Gastroesophageal sphincter (tissue), 4 donors: ENCODE data around the gene SPDYE1. TPM values are rescaled to one million over a fixed set of nuclear protein-coding genes. Genes with fewer than 3 reads are reported as not detected.
"Not testable (repeated sequence)": the region's sequence is repeated elsewhere in the genome, so short reads cannot be mapped to it uniquely, and the experiment has no call there.

Source experiments
- ATAC-seq: fragments of 150-250 bp; one replicate; pipeline ENCODE4 v1.9.1; 2016; ENCODE audit warnings: mild to moderate bottlenecking, moderate library complexity
- H3K27ac ChIP-seq, 4 donors: fragments of 200-600 bp; sonication (generic) in 3 of 4; 1 replicate in 3 of 4; 2 replicates in 1 of 4; pipeline ENCODE4 v1.5.1; 2016 to 2019
- H3K27me3 ChIP-seq: fragments of 200-600 bp; sonication (generic); one replicate; pipeline ENCODE4 v1.5.1; 2019
- H3K36me3 ChIP-seq, 2 donors: fragments of 200-600 bp; sonication (generic); one replicate each; pipeline ENCODE4 v1.5.1; 2019; ENCODE audit warnings: control low read depth in 1 of 2
- H3K4me1 ChIP-seq, 3 donors: fragments of 200-600 bp; sonication (generic); 1 replicate in 2 of 3; 2 replicates in 1 of 3; pipeline ENCODE4 v1.5.1; 2016 to 2019; ENCODE audit warnings: control low read depth in 2 of 3
- H3K4me3 ChIP-seq, 2 donors: fragments of 200-600 bp; sonication (generic); one replicate each; pipeline ENCODE4 v1.5.1; 2019; ENCODE audit warnings: mild to moderate bottlenecking in 1 of 2, moderate library complexity in 1 of 2
- H3K9me3 ChIP-seq, 3 donors: fragments of 200-600 bp; sonication (generic); one replicate each; pipeline ENCODE4 v1.5.1; 2017 to 2019; ENCODE audit warnings: control low read depth in 2 of 3
- WGBS, 2 donors: methylation state at CpG; one replicate each; pipeline ENCODE4 v1.1.5; 2018; ENCODE audit warnings: low coverage in 1 of 2; 5-methylcytosine and 5-hydroxymethylcytosine counted together
- total RNA-seq, 4 donors: library from RNA; depleted of rRNA; stranded (reverse); fragments of >200 nt; gene quantifications; one replicate each; pipeline ENCODE4 v1.1.0, GENCODE V29; 2016
- TF ChIP-seq, protein P1 (sequence below), 4 experiments: fragments of 200-600 bp in 2 of 4; fragments of 450-650 bp in 2 of 4; sonication (generic) in 1 of 4; IDR thresholded peaks; one replicate each; pipeline ENCODE4 v1.5.1; 2017 to 2019; ENCODE audit warnings: antibody characterized with exemption in 4 of 4, mild to moderate bottlenecking in 2 of 4, moderate library complexity in 2 of 4

The SPDYE1 gene
- total RNA-seq, 4 donors from 2014 or later = not detected

DNA sequence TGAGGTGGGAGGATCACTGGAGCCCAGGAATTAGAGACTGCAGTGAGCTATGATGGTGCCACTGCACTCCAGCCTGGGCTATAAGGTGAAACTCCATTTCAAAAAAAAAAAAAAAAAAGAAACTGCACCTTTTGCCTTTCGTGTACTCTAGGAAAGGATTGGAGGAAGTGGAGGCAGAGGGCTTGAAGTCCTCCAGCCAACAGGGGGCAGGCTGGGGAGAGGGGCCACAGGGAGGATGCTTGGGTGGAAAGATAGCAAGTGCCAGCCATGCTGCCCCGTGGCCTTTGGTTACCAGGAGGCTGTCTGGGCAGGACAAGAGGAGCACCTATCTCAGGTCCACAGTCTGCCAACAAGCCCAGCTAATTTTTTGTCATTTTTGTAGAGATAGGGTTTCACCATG is 14.0 kb upstream of the SPDYE1 start:
- not testable (repeated sequence) for H3K4me1 ChIP-seq, H3K4me3 ChIP-seq, ATAC-seq, H3K27me3 ChIP-seq, H3K9me3 ChIP-seq, H3K27ac ChIP-seq
- WGBS, 2 donors = no CpG with 5 or more reads among the region's 2 CpGs
- peaks cover 0 to 16% of the 10 kb centered on the region in 2 donors for H3K36me3 ChIP-seq

DNA sequence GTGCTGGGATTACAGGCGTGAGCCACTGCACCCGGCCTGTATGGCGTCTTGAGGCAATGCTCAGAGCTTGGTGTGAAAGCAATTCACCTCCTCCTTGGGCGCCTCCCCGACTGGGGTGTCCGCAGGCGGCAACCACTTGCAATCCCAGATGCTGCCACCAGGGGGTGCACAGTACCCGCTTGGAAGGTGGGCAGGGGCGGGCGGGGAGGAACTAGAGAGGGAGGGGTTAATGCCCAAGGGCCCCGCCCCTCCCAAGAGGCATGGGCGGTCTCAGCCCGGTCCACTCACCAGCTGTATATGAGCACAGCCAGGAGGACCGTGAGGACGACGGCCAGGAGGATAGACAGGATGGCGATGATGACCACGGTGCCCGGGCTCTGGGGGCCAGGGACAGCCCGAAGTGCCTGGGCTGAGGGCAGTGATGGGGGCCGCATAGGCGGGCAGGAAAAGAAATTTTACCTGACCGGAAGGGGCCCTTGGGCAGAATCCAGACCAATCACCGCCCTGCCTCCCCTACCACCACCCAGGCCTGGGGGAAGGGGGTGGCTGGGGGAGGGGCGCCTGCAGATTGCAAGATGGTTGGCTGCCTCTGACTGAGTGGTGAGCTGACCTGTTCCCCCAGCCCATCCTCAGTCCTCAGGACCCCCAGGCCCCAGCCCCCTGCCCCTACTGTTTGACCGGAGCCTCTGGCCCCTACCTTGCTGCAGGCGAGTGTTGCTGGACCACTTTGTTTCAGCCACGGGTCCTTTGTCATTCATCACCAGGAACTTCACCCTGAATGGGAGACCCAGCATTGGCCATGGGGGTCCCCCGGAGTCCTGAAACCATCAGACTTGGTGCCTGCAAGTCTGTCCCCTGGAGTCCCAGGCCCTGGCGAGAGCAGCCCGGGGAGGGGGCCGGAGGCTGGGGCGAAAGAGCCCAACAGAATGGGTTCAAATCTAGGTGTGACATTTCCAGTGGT is 11.5 kb upstream of the SPDYE1 start:
- not testable (repeated sequence) for H3K4me1 ChIP-seq, H3K27me3 ChIP-seq, H3K36me3 ChIP-seq, H3K9me3 ChIP-seq
- no CpG with 5 or more reads among the region's 33 CpGs for WGBS, 2 donors
- Histone ChIP-seq H3K4me3 (peak overlapping the region in 1 of 2 donors; percentile 32), H3K27ac (peak overlapping the region in 3 of 4 donors; percentile 58 to 61 (median 61))
- TF ChIP-seq, protein P1, sequence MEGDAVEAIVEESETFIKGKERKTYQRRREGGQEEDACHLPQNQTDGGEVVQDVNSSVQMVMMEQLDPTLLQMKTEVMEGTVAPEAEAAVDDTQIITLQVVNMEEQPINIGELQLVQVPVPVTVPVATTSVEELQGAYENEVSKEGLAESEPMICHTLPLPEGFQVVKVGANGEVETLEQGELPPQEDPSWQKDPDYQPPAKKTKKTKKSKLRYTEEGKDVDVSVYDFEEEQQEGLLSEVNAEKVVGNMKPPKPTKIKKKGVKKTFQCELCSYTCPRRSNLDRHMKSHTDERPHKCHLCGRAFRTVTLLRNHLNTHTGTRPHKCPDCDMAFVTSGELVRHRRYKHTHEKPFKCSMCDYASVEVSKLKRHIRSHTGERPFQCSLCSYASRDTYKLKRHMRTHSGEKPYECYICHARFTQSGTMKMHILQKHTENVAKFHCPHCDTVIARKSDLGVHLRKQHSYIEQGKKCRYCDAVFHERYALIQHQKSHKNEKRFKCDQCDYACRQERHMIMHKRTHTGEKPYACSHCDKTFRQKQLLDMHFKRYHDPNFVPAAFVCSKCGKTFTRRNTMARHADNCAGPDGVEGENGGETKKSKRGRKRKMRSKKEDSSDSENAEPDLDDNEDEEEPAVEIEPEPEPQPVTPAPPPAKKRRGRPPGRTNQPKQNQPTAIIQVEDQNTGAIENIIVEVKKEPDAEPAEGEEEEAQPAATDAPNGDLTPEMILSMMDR (IDR thresholded peaks at IDR 0.05) = peak in 1 of 4 experiments; percentile 72
- peak; percentile 87 for ATAC-seq

DNA sequence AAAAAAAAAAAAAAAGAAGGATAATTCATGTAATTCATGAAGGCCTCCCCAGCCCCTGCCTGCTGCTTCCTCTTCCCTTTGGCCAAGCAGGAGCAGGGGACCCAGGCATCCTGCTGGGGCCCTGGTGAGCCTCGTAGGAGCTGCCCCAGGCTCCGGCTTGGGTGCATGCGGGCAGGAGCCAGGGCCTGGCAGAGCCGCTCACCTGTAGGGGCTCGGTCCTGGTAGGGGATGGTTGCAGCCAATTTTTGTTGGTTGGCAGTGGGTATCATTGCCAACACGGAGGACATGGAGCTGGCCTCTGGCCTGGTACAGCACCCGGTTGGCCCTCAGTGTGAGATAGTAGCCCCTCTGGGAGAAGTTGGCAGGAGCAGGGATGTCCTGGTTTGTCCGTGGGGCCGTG is 10.2 kb upstream of the SPDYE1 start:
- H3K27ac ChIP-seq, H3K27me3 ChIP-seq, H3K4me1 ChIP-seq, H3K4me3 ChIP-seq, ATAC-seq, H3K36me3 ChIP-seq, H3K9me3 ChIP-seq: not testable (repeated sequence)
- no CpG with 5 or more reads among the region's 9 CpGs for WGBS, 2 donors

DNA sequence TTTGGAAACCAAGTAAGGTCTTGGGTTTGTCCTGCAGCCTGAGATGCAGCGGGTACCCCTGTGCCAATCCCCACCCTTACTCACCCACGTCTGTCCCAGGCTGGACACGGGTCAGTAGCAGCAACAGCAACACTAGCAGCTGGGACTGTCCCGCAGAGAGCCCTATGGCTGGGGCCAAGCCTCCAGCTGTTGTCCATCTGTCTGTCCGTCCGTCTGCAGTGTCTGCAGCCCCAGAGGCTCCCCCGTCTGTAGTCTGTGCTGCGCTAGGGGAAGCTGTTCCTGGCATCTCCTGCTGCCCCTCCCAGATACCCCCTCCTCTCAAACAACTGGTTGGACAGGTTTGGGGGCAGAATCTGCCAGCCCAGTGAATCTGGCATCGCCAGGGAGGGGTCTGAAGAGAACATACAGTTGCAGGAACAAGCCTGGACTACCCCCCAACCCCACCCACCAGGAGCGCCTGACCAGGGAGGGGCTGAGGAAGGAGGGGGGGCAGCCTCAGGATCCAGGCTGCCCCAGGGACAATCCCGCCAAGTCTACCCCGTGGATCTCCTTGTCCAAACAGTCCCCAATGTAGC is 7.6 kb upstream of the SPDYE1 start:
- not testable (repeated sequence) for H3K36me3 ChIP-seq, H3K27me3 ChIP-seq, H3K9me3 ChIP-seq, H3K4me3 ChIP-seq, H3K4me1 ChIP-seq, H3K27ac ChIP-seq, ATAC-seq
- 96% methylated on average over 4 of the region's 12 CpGs; no CpG with 5 or more reads in 1 of the 2 donors for WGBS, 2 donors

DNA sequence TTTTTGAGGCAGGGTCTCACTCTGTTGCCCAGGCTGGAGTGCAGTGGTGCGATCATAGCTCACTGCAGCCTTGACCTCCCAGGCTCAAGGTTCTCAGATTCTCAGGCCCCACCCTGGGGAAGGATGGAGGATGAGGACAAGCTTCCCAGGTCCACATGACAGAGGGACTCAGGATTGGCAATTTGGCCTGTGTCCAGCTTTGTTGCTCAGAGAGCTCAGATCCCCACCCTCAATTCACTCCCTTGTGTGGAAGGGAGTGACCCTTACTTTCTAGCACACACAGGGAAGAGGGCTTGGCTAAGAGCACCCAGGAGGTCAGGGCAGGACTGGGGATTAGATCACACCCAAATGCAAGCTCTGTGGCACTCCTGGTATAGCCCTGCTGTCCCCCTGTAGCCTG is 6.9 kb upstream of the SPDYE1 start:
- H3K4me3 ChIP-seq, H3K27ac ChIP-seq, H3K27me3 ChIP-seq, H3K36me3 ChIP-seq, ATAC-seq, H3K9me3 ChIP-seq, H3K4me1 ChIP-seq: not testable (repeated sequence)
- 100% methylated on average over 1 of the region's 1 CpG for WGBS, 2 donors

DNA sequence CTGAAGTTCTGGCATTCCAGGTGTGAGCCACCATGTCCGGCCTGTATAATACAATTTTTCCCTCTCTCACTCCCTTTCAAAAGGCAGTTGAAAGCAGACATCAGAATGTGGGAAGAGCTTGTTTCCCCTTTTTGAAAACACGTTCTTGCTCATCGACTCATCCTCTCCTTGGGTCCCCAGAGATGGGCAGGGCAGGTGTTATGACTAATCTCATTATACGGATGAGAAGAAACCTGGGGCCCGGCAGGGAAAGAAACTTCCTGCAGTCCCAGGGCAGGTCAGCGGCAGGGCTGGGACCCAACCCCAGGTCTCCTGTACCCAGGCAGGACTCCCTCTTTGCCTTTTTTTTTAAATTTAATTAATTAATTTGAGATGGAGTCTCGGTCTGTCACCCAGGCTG is 4.8 kb upstream of the SPDYE1 start:
- 74% methylated on average over 5 of the region's 7 CpGs; no CpG with 5 or more reads in 1 of the 2 donors for WGBS, 2 donors

DNA sequence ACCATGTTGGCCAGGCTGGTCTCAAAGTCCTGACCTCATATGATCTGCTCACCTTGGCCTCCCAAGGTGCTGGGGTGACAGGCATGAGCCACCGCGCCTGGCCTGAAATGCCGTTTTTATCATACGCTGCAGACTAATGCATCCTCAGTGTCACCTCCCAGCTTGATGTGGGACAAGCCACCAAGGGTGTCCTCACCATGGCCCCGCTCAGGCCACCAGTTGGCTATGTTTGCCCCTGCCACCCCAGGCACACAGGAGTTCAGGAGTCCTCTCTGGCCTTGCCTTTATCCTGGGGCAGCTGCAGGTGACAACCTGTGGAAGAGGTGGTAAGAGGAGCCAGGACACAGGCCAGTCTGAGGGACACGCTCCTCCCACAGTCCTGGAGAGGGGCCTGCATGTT is 3.0 kb upstream of the SPDYE1 start:
- not testable (repeated sequence) for H3K36me3 ChIP-seq, H3K27ac ChIP-seq, H3K9me3 ChIP-seq, H3K4me3 ChIP-seq, H3K27me3 ChIP-seq, H3K4me1 ChIP-seq
- peak; percentile 25 for ATAC-seq
- 100% methylated on average over 1 of the region's 6 CpGs; no CpG with 5 or more reads in 1 of the 2 donors for WGBS, 2 donors

More for the DNA sequence above, 4.8 kb upstream of the SPDYE1 start:
- not testable (repeated sequence) for H3K4me3 ChIP-seq, H3K9me3 ChIP-seq, H3K36me3 ChIP-seq, H3K27ac ChIP-seq, H3K27me3 ChIP-seq, ATAC-seq, H3K4me1 ChIP-seq

DNA sequence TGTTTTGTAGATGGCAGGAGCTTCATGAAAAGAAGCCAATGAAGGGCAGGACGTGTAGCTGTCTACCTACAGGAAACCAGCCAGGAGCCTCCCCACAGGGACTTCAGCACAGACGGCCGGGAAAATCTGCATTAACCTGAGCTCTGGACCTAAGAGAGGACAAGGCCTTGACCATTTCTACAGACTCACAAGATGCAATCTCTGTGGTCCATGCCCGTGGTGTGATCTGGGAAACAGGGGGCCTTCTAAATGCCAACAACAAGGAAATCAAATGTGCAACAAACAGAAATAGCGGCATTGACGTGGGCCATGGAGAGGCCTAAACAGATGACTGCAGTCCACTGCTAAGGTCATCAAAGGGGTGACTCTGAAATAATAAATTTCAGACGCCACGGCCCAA is 14.4 kb downstream of the SPDYE1 start:
- WGBS, 2 donors = 79 to 83% methylated on average over 4 of the region's 8 CpGs
- not testable (repeated sequence) for H3K27me3 ChIP-seq, H3K4me3 ChIP-seq, H3K27ac ChIP-seq, ATAC-seq, H3K4me1 ChIP-seq, H3K9me3 ChIP-seq
- H3K36me3 ChIP-seq = peaks cover 0 to 50% of the 10 kb centered on the region in 2 donors

DNA sequence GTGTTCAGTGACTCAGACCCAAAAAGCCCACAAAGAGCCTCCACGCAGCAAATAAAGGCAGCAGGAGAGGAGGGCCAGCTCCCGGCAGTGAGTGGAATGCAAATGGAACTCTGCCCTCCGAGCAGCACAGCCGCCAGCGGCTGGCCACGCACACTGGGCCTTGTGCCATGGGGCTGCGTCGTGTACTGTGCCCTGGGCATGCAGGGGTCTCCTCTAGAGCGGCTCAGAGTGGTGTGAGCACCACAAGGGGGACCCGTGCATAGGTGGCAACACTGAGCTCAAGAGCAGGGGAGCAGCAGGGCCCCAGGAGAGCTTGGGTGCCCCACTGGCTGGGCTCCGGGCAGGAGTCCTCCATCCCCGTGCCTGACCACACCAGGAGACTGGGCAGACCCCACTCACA is 17.4 kb downstream of the SPDYE1 start:
- not testable (repeated sequence) for H3K27me3 ChIP-seq, ATAC-seq, H3K9me3 ChIP-seq, H3K4me3 ChIP-seq, H3K27ac ChIP-seq
- Histone ChIP-seq H3K36me3 (peaks cover 0 to 38% of the 10 kb centered on the region in 2 donors), H3K4me1 (peaks cover 0 to 24% (median 0%) of the 10 kb centered on the region in 3 donors)
- WGBS, 2 donors = no CpG with 5 or more reads among the region's 12 CpGs
